MM.1S (cell line): ENCODE results near the gene DHX38.

Experiments used
- DNase-seq: peaks from one replicate; pipeline ENCODE4 v3.0.0-alpha.2; 2015
- H2AFZ ChIP-seq: fragments of 300-600 bp; sonication (generic); 2 replicates; pipeline ENCODE4 v1.6.0; 2016; ENCODE audit warnings: antibody characterized with exemption, low read length
- H3F3A ChIP-seq: fragments of 300-600 bp; sonication (generic); 2 replicates; pipeline ENCODE4 v1.6.1; 2016; ENCODE audit warnings: mild to moderate bottlenecking, antibody characterized with exemption, low read length, moderate library complexity, mixed read lengths; ENCODE audit not compliant: insufficient read depth
- H3K27ac ChIP-seq: fragments of 300-600 bp; sonication (generic); 2 replicates; pipeline ENCODE4 v1.5.1; 2016; ENCODE audit warnings: mild to moderate bottlenecking, low read length
- H3K27me3 ChIP-seq: fragments of 300-600 bp; sonication (generic); replicated peaks from 2 replicates; pipeline ENCODE4 v1.6.0; 2016; ENCODE audit warnings: low read length; ENCODE audit not compliant: insufficient read depth
- H3K36me3 ChIP-seq: fragments of 300-600 bp; sonication (generic); replicated peaks from 2 replicates; pipeline ENCODE4 v1.6.1; 2016; ENCODE audit warnings: mild to moderate bottlenecking, low read length, mixed read lengths; ENCODE audit not compliant: insufficient read depth
- H3K4me1 ChIP-seq: fragments of 300-600 bp; sonication (generic); 2 replicates; pipeline ENCODE4 v1.6.1; 2016; ENCODE audit warnings: low read length, mixed read lengths
- H3K4me2 ChIP-seq: fragments of 300-600 bp; sonication (generic); 2 replicates; pipeline ENCODE4 v1.6.0; 2016; ENCODE audit warnings: low read depth, low read length
- H3K4me3 ChIP-seq: fragments of 300-600 bp; sonication (generic); 2 replicates; pipeline ENCODE4 v1.5.1; 2016; ENCODE audit warnings: low read length, mixed read lengths
- H3K79me2 ChIP-seq: fragments of 300-600 bp; sonication (generic); 2 replicates; pipeline ENCODE4 v1.6.1; 2016; ENCODE audit warnings: mixed run types, low read length, mixed read lengths
- H3K9ac ChIP-seq: fragments of 300-600 bp; sonication (generic); 2 replicates; pipeline ENCODE4 v1.6.1; 2016; ENCODE audit warnings: low read length, mixed read lengths
- H3K9me2 ChIP-seq: fragments of 300-600 bp; sonication (generic); replicated peaks from 2 replicates; pipeline ENCODE4 v1.6.1; 2016; ENCODE audit warnings: mild to moderate bottlenecking, low read length, mixed read lengths; ENCODE audit not compliant: insufficient read depth
- H3K9me3 ChIP-seq: fragments of 300-600 bp; sonication (generic); replicated peaks from 2 replicates; pipeline ENCODE4 v1.6.1; 2016; ENCODE audit warnings: mild to moderate bottlenecking, low read length, mixed read lengths; ENCODE audit not compliant: insufficient read depth
- H4K20me1 ChIP-seq: fragments of 300-600 bp; sonication (generic); 2 replicates; pipeline ENCODE4 v1.6.1; 2016; ENCODE audit warnings: mild to moderate bottlenecking, low read length, moderate library complexity, mixed read lengths; ENCODE audit not compliant: insufficient read depth
- CTCF ChIP-seq: fragments of 300-600 bp; sonication (generic); IDR thresholded peaks from 2 replicates; pipeline ENCODE4 v1.5.1; 2016; ENCODE audit warnings: antibody characterized with exemption, low read length, mixed read lengths
- EZH2 ChIP-seq: fragments of 300-600 bp; sonication (generic); optimal IDR thresholded peaks from 2 replicates; pipeline ENCODE3; 2017; ENCODE audit warnings: low read depth, mild to moderate bottlenecking, antibody characterized with exemption, low read length, mixed read lengths
- EZH2phosphoT487 ChIP-seq: fragments of 300-600 bp; sonication (generic); IDR thresholded peaks from 2 replicates; pipeline ENCODE4 v1.6.1; 2018; ENCODE audit warnings: antibody characterized with exemption, low read length

DHX38 gene

GRCh38 chr16:72125635-72126428 lies 32.2 kb downstream of the DHX38 start:
- Histone ChIP-seq H3K4me1 (0 out of 2 replicates have a peak, but pooled peaks cover 12% of the 10 kb centered on the region), H3K9ac (no peak overlapping the region), H3K9me3 (no peaks in the 10 kb centered on the region), H3K79me2 (no peaks in the 10 kb centered on the region), H3K27me3 (no peaks in the 10 kb centered on the region), H3K36me3 (no peaks in the 10 kb centered on the region), H3K27ac (no peak overlapping the region), H2AFZ (no peak overlapping the region), H3K4me3 (no peak overlapping the region), H3F3A (no peaks in the 10 kb centered on the region), H3K4me2 (no peak overlapping the region), H3K9me2 (no peaks in the 10 kb centered on the region), H4K20me1 (no peaks in the 10 kb centered on the region)
- TF ChIP-seq EZH2phosphoT487 (no peak), CTCF (no peak), EZH2 (no peak)
- DNase-seq: no peak

- Histone ChIP-seq H3K27ac (no peak overlapping the region), H2AFZ (no peak overlapping the region), H3K4me1 (0 out of 2 replicates have a peak, but pooled peaks cover 12% of the 10 kb centered on the region), H3K36me3 (no peaks in the 10 kb centered on the region), H3K79me2 (no peaks in the 10 kb centered on the region), H3K9ac (no peak overlapping the region), H3K9me3 (no peaks in the 10 kb centered on the region), H3K9me2 (no peaks in the 10 kb centered on the region), H4K20me1 (no peaks in the 10 kb centered on the region), H3F3A (no peaks in the 10 kb centered on the region), H3K27me3 (no peaks in the 10 kb centered on the region), H3K4me2 (no peak overlapping the region), H3K4me3 (no peak overlapping the region)
- no peak for TF ChIP-seq EZH2phosphoT487
- TF ChIP-seq EZH2: no peak
- TF ChIP-seq CTCF: no peak
- DNase-seq: no peak
Observed at GRCh38 chr16:72126429-72126765, 32.8 kb downstream of the DHX38 start.

- H3K9me2 ChIP-seq: no peaks in the 10 kb centered on the region
- H3K9ac ChIP-seq: no peak overlapping the region
- no peaks in the 10 kb centered on the region for H3K9me3 ChIP-seq
- H3K4me3 ChIP-seq: no peak overlapping the region
- H3K4me2 ChIP-seq: no peak overlapping the region
- H3K79me2 ChIP-seq: no peaks in the 10 kb centered on the region
- H3K27me3 ChIP-seq: no peaks in the 10 kb centered on the region
- H3K27ac ChIP-seq: no peak overlapping the region
- 0 out of 2 replicates have a peak, but pooled peaks cover 12% of the 10 kb centered on the region for H3K4me1 ChIP-seq
- DNase-seq: no peak
- no peaks in the 10 kb centered on the region for H3F3A ChIP-seq
- no peak overlapping the region for H2AFZ ChIP-seq
- no peaks in the 10 kb centered on the region for H3K36me3 ChIP-seq
- TF ChIP-seq CTCF: no peak
- TF ChIP-seq EZH2phosphoT487: no peak
- no peak for TF ChIP-seq EZH2
- no peaks in the 10 kb centered on the region for H4K20me1 ChIP-seq
Observed at GRCh38 chr16:72128701-72129100, 35.1 kb downstream of the DHX38 start.
